NCI-H146 (cell line): Measurements from ENCODE around the gene SBF1.
"Not testable (repeated sequence)": the region's sequence is repeated elsewhere in the genome, so short reads cannot be mapped to it uniquely, and the experiment has no call there.

Source experiments
- DNase-seq: peaks from one replicate; lab custom pipeline; 2025; lab: John Stamatoyannopoulos, UW

The SBF1 gene

DNA sequence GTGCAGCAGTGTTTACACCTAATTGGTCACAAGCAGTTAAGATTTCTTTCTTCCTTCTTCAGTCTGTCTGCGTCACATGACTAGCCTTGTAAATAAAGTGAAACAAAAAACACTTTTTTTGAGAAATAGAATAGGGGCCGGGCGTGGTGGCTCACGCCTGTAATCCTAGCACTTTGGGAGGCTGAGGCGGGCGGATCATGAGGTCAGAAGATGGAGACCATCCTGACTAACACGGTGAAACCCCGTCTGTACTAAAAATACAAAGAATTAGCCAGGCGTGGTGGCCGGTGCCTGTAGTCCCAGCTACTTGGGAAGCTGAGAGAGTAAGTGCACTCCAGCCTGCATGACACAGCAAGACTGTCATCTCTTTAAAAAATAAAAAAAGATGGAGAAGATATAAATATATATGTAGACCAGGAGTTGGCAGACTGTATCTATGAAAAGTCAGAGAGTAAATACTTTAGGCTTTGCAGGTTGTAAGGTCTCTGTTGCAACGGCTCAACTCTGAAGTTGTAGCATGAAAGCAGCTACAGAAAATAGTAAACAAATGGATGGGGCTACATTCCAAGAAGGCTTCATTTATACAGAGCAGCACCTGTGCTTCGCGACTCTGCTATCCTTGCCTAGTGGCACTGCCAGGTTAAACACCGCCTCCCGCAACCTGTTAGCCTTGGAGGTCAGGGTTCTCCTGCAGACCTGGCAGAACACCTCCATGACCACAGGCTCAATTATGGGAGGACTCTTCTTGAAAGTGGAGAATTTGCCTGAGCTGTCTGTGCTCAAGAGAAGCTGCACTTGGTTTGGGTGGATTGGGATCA is 75.8 kb downstream of the SBF1 start:
- DNase-seq, result no peak

- DNase-seq, result not testable (repeated sequence)
Measured at GRCh38 chr22:50397371-50398060, 77.3 kb downstream of the SBF1 start.

DNA sequence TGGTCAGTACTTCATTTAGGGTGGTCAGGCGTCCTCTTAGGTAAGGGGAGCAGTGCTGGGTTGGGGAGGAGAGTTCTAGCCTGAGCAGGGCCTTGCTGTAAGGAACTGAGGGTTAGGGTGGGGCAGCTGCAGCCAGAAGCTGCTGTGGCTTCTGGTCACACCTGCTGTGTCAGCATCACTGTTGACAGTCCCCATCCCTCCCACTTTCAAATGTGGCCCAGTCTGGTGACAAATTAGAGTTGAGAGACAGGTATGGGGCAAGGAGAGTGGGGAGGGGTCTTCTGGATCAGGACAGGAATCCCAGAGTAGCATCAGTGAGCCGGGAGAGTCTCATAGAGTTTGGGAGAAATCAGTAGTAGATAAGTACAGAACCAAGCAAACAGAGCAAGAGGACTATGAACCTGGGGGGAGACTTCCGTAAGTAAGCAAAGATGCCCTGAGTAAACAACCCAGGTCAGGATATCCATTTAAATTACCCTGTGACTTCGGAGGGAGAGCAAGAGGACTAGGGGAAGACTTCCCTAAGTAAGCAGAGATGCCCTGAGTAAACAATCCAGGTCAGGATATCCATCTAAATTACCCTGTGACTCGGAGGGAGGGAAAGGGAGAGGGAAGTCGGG is 78.0 kb downstream of the SBF1 start:
- DNase-seq, result no peak
